DND-41 (cell line): ENCODE data around the gene FAM72D.
"Not testable (repeated sequence)": the region's sequence is repeated elsewhere in the genome, so short reads cannot be mapped to it uniquely, and the experiment has no call there.

Experiments
- EZH2 ChIP-seq: IDR thresholded peaks from 3 replicates; pipeline ENCODE4 v1.6.1; 2012; ENCODE audit warnings: borderline replicate concordance, low read depth, mild to moderate bottlenecking, moderate library complexity, low read length, inconsistent platforms; ENCODE audit not compliant: severe bottlenecking
- TF ChIP-seq, protein P1 (sequence below): IDR thresholded peaks from 2 replicates; pipeline ENCODE4 v1.5.1; 2012; ENCODE audit warnings: borderline replicate concordance, low read length, moderate library complexity, mild to moderate bottlenecking; ENCODE audit not compliant: poor library complexity, severe bottlenecking; ENCODE audit errors: extremely low read depth

- not testable (repeated sequence) for TF ChIP-seq EZH2
- TF ChIP-seq, protein P1, sequence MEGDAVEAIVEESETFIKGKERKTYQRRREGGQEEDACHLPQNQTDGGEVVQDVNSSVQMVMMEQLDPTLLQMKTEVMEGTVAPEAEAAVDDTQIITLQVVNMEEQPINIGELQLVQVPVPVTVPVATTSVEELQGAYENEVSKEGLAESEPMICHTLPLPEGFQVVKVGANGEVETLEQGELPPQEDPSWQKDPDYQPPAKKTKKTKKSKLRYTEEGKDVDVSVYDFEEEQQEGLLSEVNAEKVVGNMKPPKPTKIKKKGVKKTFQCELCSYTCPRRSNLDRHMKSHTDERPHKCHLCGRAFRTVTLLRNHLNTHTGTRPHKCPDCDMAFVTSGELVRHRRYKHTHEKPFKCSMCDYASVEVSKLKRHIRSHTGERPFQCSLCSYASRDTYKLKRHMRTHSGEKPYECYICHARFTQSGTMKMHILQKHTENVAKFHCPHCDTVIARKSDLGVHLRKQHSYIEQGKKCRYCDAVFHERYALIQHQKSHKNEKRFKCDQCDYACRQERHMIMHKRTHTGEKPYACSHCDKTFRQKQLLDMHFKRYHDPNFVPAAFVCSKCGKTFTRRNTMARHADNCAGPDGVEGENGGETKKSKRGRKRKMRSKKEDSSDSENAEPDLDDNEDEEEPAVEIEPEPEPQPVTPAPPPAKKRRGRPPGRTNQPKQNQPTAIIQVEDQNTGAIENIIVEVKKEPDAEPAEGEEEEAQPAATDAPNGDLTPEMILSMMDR, result not testable (repeated sequence)
These were observed 59.6 kb downstream of the FAM72D start for GRCh38 chr1:145155421-145155820.
